ENCODE results near the gene SLC5A2.
"Not testable (repeated sequence)": the region's sequence is repeated elsewhere in the genome, so short reads cannot be mapped to it uniquely, and the experiment has no call there.

SLC5A2 gene

GRCh38 chr16:31530405-31530804, 47.5 kb downstream of the SLC5A2 start:
- FAIRE-seq: no peak

DNA sequence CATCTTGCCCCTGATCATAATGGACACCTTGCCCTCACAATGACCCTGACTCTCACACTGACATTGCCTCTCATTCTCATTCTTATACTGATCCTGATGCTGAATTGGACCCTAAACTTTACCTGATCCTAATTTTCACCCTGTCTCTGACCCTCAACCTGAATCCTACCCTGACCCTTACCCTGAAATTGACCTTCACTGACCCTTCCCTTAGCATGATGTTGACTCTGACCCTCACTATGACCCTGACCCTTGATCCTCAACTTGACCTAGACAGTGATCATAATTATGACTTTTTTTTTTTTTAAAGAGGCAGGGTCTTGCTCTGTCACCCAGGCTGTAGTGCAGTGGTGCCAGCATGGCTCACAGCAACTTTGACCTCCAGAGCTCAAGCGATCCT, 48.2 kb downstream of the SLC5A2 start:
- no peak for FAIRE-seq

- no peak for FAIRE-seq
These were observed 49.2 kb downstream of the SLC5A2 start for GRCh38 chr16:31532120-31532519.

DNA sequence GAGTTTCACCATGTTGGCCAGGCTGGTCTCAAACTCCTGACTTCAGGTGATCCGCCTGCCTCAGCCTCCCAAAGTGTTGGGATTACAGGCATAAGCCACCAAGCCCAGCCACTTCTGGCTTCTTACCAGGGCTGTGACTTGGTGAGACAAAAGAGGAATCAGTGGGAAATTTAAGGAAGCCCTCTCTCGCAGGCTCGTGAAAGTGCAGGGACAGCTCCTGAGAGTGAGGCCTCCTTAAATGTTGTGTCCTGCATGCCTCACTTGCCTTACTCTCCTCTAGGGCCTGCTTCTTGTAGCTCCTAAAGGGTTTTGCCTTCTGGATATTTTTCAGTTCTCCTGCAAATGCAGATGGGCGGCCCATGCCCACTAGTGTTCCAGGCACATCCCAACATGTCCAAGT, 50.0 kb downstream of the SLC5A2 start:
- no peak for FAIRE-seq

GRCh38 chr16:31535737-31536136, 52.8 kb downstream of the SLC5A2 start:
- no peak for FAIRE-seq

GRCh38 chr16:31536804-31537361, 54.0 kb downstream of the SLC5A2 start:
- FAIRE-seq: no peak

GRCh38 chr16:31537362-31538242, 54.7 kb downstream of the SLC5A2 start:
- no peak for FAIRE-seq

- not testable (repeated sequence) for FAIRE-seq
These were observed 55.3 kb downstream of the SLC5A2 start for GRCh38 chr16:31538243-31538598.

DNA sequence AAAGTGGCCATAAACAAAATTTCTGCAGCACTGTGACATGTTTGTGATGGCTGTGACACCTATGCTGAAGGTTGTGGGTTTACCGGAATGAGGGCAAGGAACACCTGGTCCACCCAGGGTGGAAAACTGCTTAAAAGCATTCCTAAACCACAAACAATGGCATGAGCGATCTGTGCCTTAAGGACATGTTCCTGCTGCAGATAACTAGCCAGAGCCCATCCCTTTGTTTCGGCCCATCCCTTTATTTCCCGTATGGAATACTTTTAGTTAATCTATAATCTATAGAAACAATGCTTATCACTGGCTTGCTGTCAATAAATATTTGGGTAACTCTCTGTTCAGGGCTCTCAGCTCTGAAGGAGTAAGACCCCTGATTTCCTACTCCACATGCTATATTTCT, 56.8 kb downstream of the SLC5A2 start:
- not testable (repeated sequence) for FAIRE-seq
